Thymus (tissue), 11 donors: ENCODE data around the gene ACP7. TPM values are rescaled to one million over a fixed set of nuclear protein-coding genes. Genes with fewer than 3 reads are reported as not detected.

Experiments used
- DNase-seq, 9 donors: peaks; one replicate each; pipeline ENCODE4 v3.0.0-alpha.2; 2013; ENCODE audit warnings: low spot score in 9 of 9, low read depth in 6 of 9, missing footprints in 1 of 9
- H3K27ac ChIP-seq, 2 donors: one replicate each; pipeline ENCODE4 v1.5.1; 2013; ENCODE audit warnings: control low read depth in 1 of 2, low read depth in 1 of 2, low read length in 1 of 2, mild to moderate bottlenecking in 1 of 2, moderate library complexity in 1 of 2
- H3K27me3 ChIP-seq, 2 donors: one replicate each; pipeline ENCODE4 v1.5.1; 2013; ENCODE audit warnings: low read length in 1 of 2; ENCODE audit not compliant: control insufficient read depth in 2 of 2, insufficient read depth in 1 of 2
- H3K36me3 ChIP-seq, 2 donors: one replicate each; pipeline ENCODE4 v1.5.1; 2013; ENCODE audit warnings: low read length in 1 of 2, mild to moderate bottlenecking in 1 of 2, moderate library complexity in 1 of 2; ENCODE audit not compliant: control insufficient read depth in 2 of 2, insufficient read depth in 2 of 2
- H3K4me1 ChIP-seq, 2 donors: one replicate each; pipeline ENCODE4 v1.5.1; 2013; ENCODE audit warnings: low read length in 2 of 2; ENCODE audit not compliant: control insufficient read depth in 2 of 2, insufficient read depth in 2 of 2
- H3K4me3 ChIP-seq, 2 donors: one replicate each; pipeline ENCODE4 v1.5.1; 2013; ENCODE audit warnings: low read length in 2 of 2, control low read depth in 1 of 2, mild to moderate bottlenecking in 1 of 2
- H3K9me3 ChIP-seq, 2 donors: one replicate each; pipeline ENCODE4 v1.5.1; 2013; ENCODE audit warnings: low read length in 1 of 2, mild to moderate bottlenecking in 1 of 2; ENCODE audit not compliant: control insufficient read depth in 2 of 2, insufficient read depth in 1 of 2
- WGBS: extraction: QIAGEN DNeasy Blood & Tissue Kit; methylation state at CpG from one replicate; pipeline ENCODE4 v1.1.7; 2013; 5-methylcytosine and 5-hydroxymethylcytosine counted together
- polyA plus RNA-seq: library from polyadenylated mRNA; stranded (reverse); fragments of 200-250 nt; gene quantifications from one replicate; pipeline ENCODE4 v1.2.3, GENCODE V29; 2013
- total RNA-seq: library from RNA; stranded (reverse); fragments of 120-200 nt; gene quantifications from one replicate; pipeline ENCODE4 v1.2.4, GENCODE V29; 2013
- donor health status: healthy.

Gene ACP7
- total and polyA plus RNA-seq, 2 donors = under 0.01 to 0.11 TPM

- H3K36me3 ChIP-seq = no peaks in the 10 kb centered on the region
- 39% methylated on average over 7 of the region's 7 CpGs for WGBS
- no peaks in the 10 kb centered on the region for H3K9me3 ChIP-seq
- peak overlapping the region in 1 of 2 donors; percentile 68 for H3K27ac ChIP-seq
- H3K4me1 ChIP-seq = peaks cover 7 to 13% of the 10 kb centered on the region in 2 donors
- peak overlapping the region; percentile 66 to 94 for H3K4me3 ChIP-seq
- no peak for DNase-seq
- H3K27me3 ChIP-seq = peaks cover 0 to 3% of the 10 kb centered on the region in 2 donors
Measured at GRCh38 chr19:39125199-39125553, 41.0 kb downstream of the ACP7 start.

DNA sequence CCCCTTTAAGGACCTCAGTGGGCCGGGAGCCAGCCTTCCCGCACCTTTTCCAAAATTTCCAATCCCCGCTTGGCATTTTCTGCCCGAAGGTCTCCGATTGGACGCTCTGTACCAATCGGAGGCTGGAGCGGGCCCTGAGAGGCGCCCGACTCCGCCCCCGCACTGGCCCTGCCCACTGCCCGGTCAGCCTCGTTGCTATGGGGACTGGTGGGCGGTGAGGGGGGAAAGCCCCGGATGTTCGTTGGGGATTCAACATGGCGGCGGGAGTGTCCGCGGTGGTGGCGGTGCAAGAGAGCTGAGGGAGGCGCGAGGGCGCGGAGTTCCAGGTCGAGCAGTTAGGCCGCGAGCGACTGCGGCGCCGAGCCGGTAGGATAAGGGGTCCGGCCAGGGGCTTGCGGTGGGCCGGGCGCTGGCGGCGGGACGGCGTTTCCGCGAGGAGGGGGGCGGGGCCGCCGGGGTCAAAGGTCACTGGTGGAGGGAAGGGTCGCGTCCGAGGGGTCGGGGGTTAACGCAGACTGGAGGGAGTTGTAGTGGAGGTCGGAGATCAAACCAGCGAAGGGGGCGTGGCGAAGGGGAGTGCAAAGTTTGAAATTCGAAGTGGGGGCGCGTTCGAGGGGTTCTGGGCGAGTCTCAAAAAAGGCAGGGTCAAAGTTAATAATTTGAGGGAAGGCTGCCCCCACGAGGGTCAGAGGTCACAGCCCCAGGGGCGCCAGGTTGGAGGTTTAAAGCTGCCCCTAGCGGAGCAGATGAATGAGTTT is 41.6 kb downstream of the ACP7 start, which contains the start of gene PAK4:
TSS of gene PAK4 (plus strand) at position 233 of the 758 bp plus-strand sequence. CDS start 43,768 bp downstream, outside the sequence.
- peak within 1 kb of the TSS; percentile 1 to 86 for H3K27ac ChIP-seq
- peak; percentile 81 to 96 (median 91) for DNase-seq
- peak within 1 kb of the TSS; percentile 66 to 94 for H3K4me3 ChIP-seq
- no peaks in the 10 kb centered on the region for H3K36me3 ChIP-seq
- WGBS = 3% methylated on average over 64 of the region's 64 CpGs
- no peaks in the 10 kb centered on the region for H3K9me3 ChIP-seq
- H3K4me1 ChIP-seq = peaks cover 7 to 13% of the 10 kb centered on the region in 2 donors
- peaks cover 0 to 3% of the 10 kb centered on the region in 2 donors for H3K27me3 ChIP-seq

DNA sequence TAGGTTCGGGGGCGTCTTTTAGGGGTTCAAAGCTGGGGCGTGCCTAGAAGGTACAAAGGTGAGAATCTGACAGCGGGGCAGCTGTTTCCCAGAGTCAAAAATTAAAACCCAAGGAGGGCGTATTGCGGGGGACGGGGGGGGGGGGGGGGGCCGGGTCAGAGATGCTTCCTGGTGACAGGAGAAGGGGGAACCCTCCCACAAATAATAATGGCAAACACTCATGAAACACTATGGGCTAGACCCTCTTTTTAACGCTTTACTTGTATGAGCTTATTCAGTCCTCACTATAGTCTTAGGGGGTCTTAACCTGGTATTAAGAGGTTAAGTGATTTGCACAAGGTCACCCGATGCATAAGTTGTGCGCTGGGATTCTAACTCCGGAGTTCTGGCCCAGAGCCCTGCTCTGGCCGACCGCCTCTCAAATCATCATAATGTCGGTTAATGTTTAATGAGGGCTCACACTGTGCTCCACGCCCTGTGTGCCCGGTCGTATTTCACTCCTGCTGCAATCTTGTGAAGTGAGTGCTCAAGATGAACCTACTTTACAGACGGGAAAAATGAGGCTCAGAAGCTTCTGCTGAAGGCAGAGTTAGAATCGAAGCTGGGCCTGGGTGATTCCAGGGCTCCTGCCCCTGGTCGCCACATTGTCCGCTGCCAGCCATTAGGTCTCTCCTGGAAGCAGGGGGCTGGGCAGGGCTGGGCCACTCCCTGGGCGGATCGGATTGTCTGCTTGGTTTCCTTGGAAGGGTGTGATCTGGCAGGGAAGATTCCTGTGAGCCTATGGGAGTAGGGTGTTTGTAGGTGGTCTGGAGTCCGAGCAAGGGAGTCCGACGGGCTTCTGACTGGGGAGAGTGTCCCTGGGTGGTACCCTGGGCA is 42.4 kb downstream of the ACP7 start:
- WGBS = 72% methylated on average over 27 of the region's 27 CpGs
- Histone ChIP-seq H3K27me3 (no peaks in the 10 kb centered on the region), H3K4me1 (peaks cover 7 to 13% of the 10 kb centered on the region in 2 donors), H3K36me3 (no peaks in the 10 kb centered on the region), H3K4me3 (peak overlapping the region; percentile 66 to 94), H3K27ac (peak overlapping the region; percentile 1 to 86), H3K9me3 (no peaks in the 10 kb centered on the region)
- DNase-seq = no peak

GRCh38 chr19:39127812-39128515 is 43.8 kb downstream of the ACP7 start:
- Histone ChIP-seq H3K36me3 (no peaks in the 10 kb centered on the region), H3K27me3 (no peaks in the 10 kb centered on the region), H3K9me3 (no peaks in the 10 kb centered on the region), H3K4me1 (peaks cover 7 to 13% of the 10 kb centered on the region in 2 donors), H3K4me3 (no peak overlapping the region), H3K27ac (no peak overlapping the region)
- DNase-seq = no peak
- 82% methylated on average over 9 of the region's 9 CpGs for WGBS

- no peaks in the 10 kb centered on the region for H3K27me3 ChIP-seq
- WGBS = 93% methylated on average over 6 of the region's 6 CpGs
- peaks cover 7 to 13% of the 10 kb centered on the region in 2 donors for H3K4me1 ChIP-seq
- H3K36me3 ChIP-seq = no peaks in the 10 kb centered on the region
- H3K4me3 ChIP-seq = no peak overlapping the region
- no peak overlapping the region for H3K27ac ChIP-seq
- H3K9me3 ChIP-seq = no peaks in the 10 kb centered on the region
- DNase-seq = no peak
Measured at GRCh38 chr19:39128516-39129079, 44.4 kb downstream of the ACP7 start.

- Histone ChIP-seq H3K36me3 (no peaks in the 10 kb centered on the region), H3K4me1 (peaks cover 7 to 13% of the 10 kb centered on the region in 2 donors), H3K27ac (no peak overlapping the region), H3K9me3 (no peaks in the 10 kb centered on the region), H3K27me3 (no peaks in the 10 kb centered on the region), H3K4me3 (no peak overlapping the region)
- no peak for DNase-seq
- WGBS = 94% methylated on average over 11 of the region's 11 CpGs
Measured at GRCh38 chr19:39129116-39129515, 44.9 kb downstream of the ACP7 start.

DNA sequence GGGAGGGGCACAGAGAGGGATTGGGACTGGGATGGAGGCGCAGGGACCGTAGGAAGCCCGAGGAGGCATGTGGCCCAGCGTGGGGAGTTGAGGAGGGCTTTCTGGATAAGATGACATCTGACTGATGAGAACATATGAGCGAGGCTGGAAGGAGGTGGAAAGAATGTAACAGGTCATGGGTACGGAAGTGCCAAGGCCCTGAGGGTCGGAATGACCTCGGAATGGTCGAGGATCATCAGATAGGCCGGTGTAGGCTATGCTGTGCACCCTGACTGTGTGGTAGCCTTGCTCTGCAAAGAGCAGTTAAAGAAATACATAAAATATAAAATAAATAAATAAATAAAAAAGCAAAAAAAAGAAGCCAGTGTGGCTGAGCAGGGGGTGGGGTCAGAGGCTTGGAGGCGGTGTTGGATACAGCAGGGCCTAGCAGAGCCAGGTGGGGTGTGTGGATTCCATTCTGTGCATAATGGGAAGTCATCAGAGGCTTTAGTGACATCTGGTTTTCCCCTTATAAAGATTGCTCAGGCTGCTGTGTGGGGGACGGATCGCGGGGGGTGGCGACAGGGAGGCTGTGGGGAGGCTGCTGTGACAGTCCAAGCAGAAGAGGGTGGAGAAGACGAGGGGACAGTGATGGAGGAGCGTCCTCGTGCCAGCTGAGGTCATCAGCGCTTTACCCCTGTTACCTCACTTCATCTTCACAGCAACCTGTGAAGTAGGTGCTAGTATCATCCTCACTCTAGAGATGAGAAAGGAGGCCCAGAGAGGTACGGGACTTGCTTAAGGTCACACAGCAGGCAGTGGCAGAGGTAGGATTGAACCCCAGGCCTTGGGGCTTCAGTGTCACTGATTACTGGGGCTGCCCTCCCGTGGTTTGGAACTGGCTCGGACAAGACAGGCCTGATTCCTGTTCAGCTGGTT is 46.4 kb downstream of the ACP7 start:
- Histone ChIP-seq H3K27me3 (no peaks in the 10 kb centered on the region), H3K9me3 (no peaks in the 10 kb centered on the region), H3K4me3 (no peak overlapping the region), H3K36me3 (no peaks in the 10 kb centered on the region), H3K4me1 (peaks cover 7 to 9% of the 10 kb centered on the region in 2 donors), H3K27ac (no peak overlapping the region)
- 90% methylated on average over 22 of the region's 22 CpGs for WGBS
- no peak for DNase-seq

GRCh38 chr19:39131255-39131755 is 47.1 kb downstream of the ACP7 start:
- no peaks in the 10 kb centered on the region for H3K27me3 ChIP-seq
- H3K4me1 ChIP-seq = peaks cover 3 to 6% of the 10 kb centered on the region in 2 donors
- DNase-seq = no peak
- no peaks in the 10 kb centered on the region for H3K9me3 ChIP-seq
- peaks cover 0 to under 1% of the 10 kb centered on the region in 2 donors for H3K36me3 ChIP-seq
- H3K4me3 ChIP-seq = no peak overlapping the region
- no peak overlapping the region for H3K27ac ChIP-seq
- 87% methylated on average over 18 of the region's 18 CpGs for WGBS
